Measurements from ENCODE around the gene MPPED1.

- TF ChIP-seq POLR2AphosphoS5 (IDR thresholded peaks at IDR 0.05; ENCODE audit: insufficient read depth, low read depth, low read length): no peak
- TF ChIP-seq CTCF (IDR thresholded peaks at IDR 0.05; ENCODE audit: extremely low read depth in 1 of 2, insufficient read depth in 1 of 2, low read depth in 1 of 2, low read length in 2 of 2): no peak
- no peak for TF ChIP-seq JUN (IDR thresholded peaks at IDR 0.05; ENCODE audit: borderline replicate concordance, insufficient read depth, insufficient read length, low read depth)
- no peak for TF ChIP-seq EZH2 (IDR thresholded peaks at IDR 0.05; ENCODE audit: borderline replicate concordance, low read depth, low read length, severe bottlenecking)
- no peak for TF ChIP-seq POLR2A (IDR thresholded peaks at IDR 0.05; ENCODE audit: low read depth, low read length)
- no peak for TF ChIP-seq MAX (IDR thresholded peaks at IDR 0.05; ENCODE audit: insufficient read depth, insufficient read length)
Measured at GRCh38 chr22:43434928-43435311, 23.1 kb downstream of the MPPED1 start.
